Measurements from ENCODE around the gene DNAH6.

DNA sequence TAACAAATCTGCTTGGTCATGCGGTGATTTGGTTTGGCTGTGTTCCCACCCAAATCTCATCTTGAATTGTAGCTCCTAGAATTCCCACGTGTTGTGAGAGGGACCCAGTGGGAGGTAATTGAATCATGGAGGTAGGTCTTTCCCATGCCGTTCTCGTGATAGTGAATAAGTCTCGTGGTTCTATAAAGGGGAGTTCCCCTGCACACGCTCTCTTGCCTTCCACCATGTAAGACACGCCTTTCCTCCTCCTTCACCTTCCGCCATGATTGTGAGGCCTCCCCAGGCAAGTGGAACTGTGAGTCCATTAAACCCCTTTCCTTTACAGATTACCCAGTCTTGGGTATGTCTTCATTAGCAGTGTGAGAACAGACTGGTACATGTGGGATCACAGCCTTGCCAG lies 327.8 kb downstream of the DNAH6 start:
- TF ChIP-seq, protein P1, sequence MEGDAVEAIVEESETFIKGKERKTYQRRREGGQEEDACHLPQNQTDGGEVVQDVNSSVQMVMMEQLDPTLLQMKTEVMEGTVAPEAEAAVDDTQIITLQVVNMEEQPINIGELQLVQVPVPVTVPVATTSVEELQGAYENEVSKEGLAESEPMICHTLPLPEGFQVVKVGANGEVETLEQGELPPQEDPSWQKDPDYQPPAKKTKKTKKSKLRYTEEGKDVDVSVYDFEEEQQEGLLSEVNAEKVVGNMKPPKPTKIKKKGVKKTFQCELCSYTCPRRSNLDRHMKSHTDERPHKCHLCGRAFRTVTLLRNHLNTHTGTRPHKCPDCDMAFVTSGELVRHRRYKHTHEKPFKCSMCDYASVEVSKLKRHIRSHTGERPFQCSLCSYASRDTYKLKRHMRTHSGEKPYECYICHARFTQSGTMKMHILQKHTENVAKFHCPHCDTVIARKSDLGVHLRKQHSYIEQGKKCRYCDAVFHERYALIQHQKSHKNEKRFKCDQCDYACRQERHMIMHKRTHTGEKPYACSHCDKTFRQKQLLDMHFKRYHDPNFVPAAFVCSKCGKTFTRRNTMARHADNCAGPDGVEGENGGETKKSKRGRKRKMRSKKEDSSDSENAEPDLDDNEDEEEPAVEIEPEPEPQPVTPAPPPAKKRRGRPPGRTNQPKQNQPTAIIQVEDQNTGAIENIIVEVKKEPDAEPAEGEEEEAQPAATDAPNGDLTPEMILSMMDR (IDR thresholded peaks at IDR 0.05; ENCODE audit: borderline replicate concordance, extremely low read depth, low read length, poor library complexity, severe bottlenecking), result no peak
- no peak for TF ChIP-seq EZH2 (IDR thresholded peaks at IDR 0.05; ENCODE audit: borderline replicate concordance, low read depth, low read length, severe bottlenecking)

All from DND-41 (cell line).